ENCODE data around the gene CLDN12.

Gene CLDN12

GRCh38 chr7:90403174-90404113 lies at the start of gene CLDN12:
Gene CLDN12 (plus strand): TSS chr7:90403461. CDS start chr7:90412677, 9,216 bp downstream.
- H3K36me3 ChIP-seq (ENCODE audit: insufficient read depth, low read length), result peaks cover 32% of the 10 kb centered on the region
- TF ChIP-seq POLR2AphosphoS5 (IDR thresholded peaks at IDR 0.05; ENCODE audit: borderline replicate concordance, low read depth, low read length) (peak; percentile 86), EZH2 (IDR thresholded peaks at IDR 0.05) (no peak), FOXP2 (optimal IDR thresholded peaks at IDR 0.05; ENCODE audit: control extremely low read depth, extremely low read length, insufficient read depth) (no peak)
- peak within 1 kb of the TSS; percentile 81 for H3K27ac ChIP-seq
- peak within 1 kb of the TSS; percentile 100 for H3K4me3 ChIP-seq
- no peak for DNase-seq (ENCODE audit: low read depth, low spot score)
- peak within 1 kb of the TSS; percentile 84 for H3K9ac ChIP-seq (ENCODE audit: insufficient read length)
- no peaks in the 10 kb centered on the region for H3K9me3 ChIP-seq (ENCODE audit: low read depth, low read length)

GRCh38 chr7:90383422-90383821 lies 19.8 kb upstream of the CLDN12 start:
- DNase-seq (ENCODE audit: low read depth, low spot score), result no peak
- no peak overlapping the region for H3K9ac ChIP-seq (ENCODE audit: insufficient read length)
- H3K36me3 ChIP-seq (ENCODE audit: insufficient read depth, low read length), result peaks cover 79% of the 10 kb centered on the region
- no peak overlapping the region for H3K27ac ChIP-seq
- no peak overlapping the region for H3K4me3 ChIP-seq
- TF ChIP-seq POLR2AphosphoS5 (IDR thresholded peaks at IDR 0.05; ENCODE audit: borderline replicate concordance, low read depth, low read length), result no peak
- no peak for TF ChIP-seq EZH2 (IDR thresholded peaks at IDR 0.05)
- TF ChIP-seq FOXP2 (optimal IDR thresholded peaks at IDR 0.05; ENCODE audit: control extremely low read depth, extremely low read length, insufficient read depth), result no peak
- peaks cover 17% of the 10 kb centered on the region for H3K9me3 ChIP-seq (ENCODE audit: low read depth, low read length)

- no peak for TF ChIP-seq FOXP2 (optimal IDR thresholded peaks at IDR 0.05; ENCODE audit: control extremely low read depth, extremely low read length, insufficient read depth)
- TF ChIP-seq POLR2AphosphoS5 (IDR thresholded peaks at IDR 0.05; ENCODE audit: borderline replicate concordance, low read depth, low read length), result no peak
- TF ChIP-seq EZH2 (IDR thresholded peaks at IDR 0.05), result no peak
- H3K27ac ChIP-seq, result no peak overlapping the region
- H3K9ac ChIP-seq (ENCODE audit: insufficient read length), result no peak overlapping the region
- DNase-seq (ENCODE audit: low read depth, low spot score), result no peak
- peaks cover 17% of the 10 kb centered on the region for H3K9me3 ChIP-seq (ENCODE audit: low read depth, low read length)
- no peak overlapping the region for H3K4me3 ChIP-seq
- H3K36me3 ChIP-seq (ENCODE audit: insufficient read depth, low read length), result peaks cover 75% of the 10 kb centered on the region
These were observed 19.4 kb upstream of the CLDN12 start for GRCh38 chr7:90383861-90384260.

GRCh38 chr7:90384433-90384832 lies 18.8 kb upstream of the CLDN12 start:
- peaks cover 72% of the 10 kb centered on the region for H3K36me3 ChIP-seq (ENCODE audit: insufficient read depth, low read length)
- no peak for DNase-seq (ENCODE audit: low read depth, low spot score)
- H3K9ac ChIP-seq (ENCODE audit: insufficient read length), result no peak overlapping the region
- peaks cover 14% of the 10 kb centered on the region for H3K9me3 ChIP-seq (ENCODE audit: low read depth, low read length)
- H3K4me3 ChIP-seq, result no peak overlapping the region
- TF ChIP-seq EZH2 (IDR thresholded peaks at IDR 0.05), result no peak
- no peak for TF ChIP-seq POLR2AphosphoS5 (IDR thresholded peaks at IDR 0.05; ENCODE audit: borderline replicate concordance, low read depth, low read length)
- TF ChIP-seq FOXP2 (optimal IDR thresholded peaks at IDR 0.05; ENCODE audit: control extremely low read depth, extremely low read length, insufficient read depth), result no peak
- H3K27ac ChIP-seq, result no peak overlapping the region

GRCh38 chr7:90387470-90388240 lies 15.6 kb upstream of the CLDN12 start:
- no peaks in the 10 kb centered on the region for H3K9me3 ChIP-seq (ENCODE audit: low read depth, low read length)
- TF ChIP-seq POLR2AphosphoS5 (IDR thresholded peaks at IDR 0.05; ENCODE audit: borderline replicate concordance, low read depth, low read length) (no peak), FOXP2 (optimal IDR thresholded peaks at IDR 0.05; ENCODE audit: control extremely low read depth, extremely low read length, insufficient read depth) (no peak), EZH2 (IDR thresholded peaks at IDR 0.05) (no peak)
- H3K4me3 ChIP-seq, result no peak overlapping the region
- H3K36me3 ChIP-seq (ENCODE audit: insufficient read depth, low read length), result peaks cover 40% of the 10 kb centered on the region
- H3K9ac ChIP-seq (ENCODE audit: insufficient read length), result no peak overlapping the region
- no peak overlapping the region for H3K27ac ChIP-seq
- DNase-seq (ENCODE audit: low read depth, low spot score), result no peak

GRCh38 chr7:90390926-90391325 lies 12.3 kb upstream of the CLDN12 start:
- Histone ChIP-seq H3K9me3 (ENCODE audit: low read depth, low read length) (no peaks in the 10 kb centered on the region), H3K36me3 (ENCODE audit: insufficient read depth, low read length) (peaks cover 9% of the 10 kb centered on the region), H3K27ac (no peak overlapping the region), H3K9ac (ENCODE audit: insufficient read length) (no peak overlapping the region), H3K4me3 (no peak overlapping the region)
- no peak for DNase-seq (ENCODE audit: low read depth, low spot score)
- TF ChIP-seq EZH2 (IDR thresholded peaks at IDR 0.05) (no peak), FOXP2 (optimal IDR thresholded peaks at IDR 0.05; ENCODE audit: control extremely low read depth, extremely low read length, insufficient read depth) (no peak), POLR2AphosphoS5 (IDR thresholded peaks at IDR 0.05; ENCODE audit: borderline replicate concordance, low read depth, low read length) (no peak)

- H3K4me3 ChIP-seq, result no peak overlapping the region
- peaks cover 3% of the 10 kb centered on the region; the same call in 1 of the 2 replicates for H3K36me3 ChIP-seq (ENCODE audit: insufficient read depth, low read length)
- TF ChIP-seq POLR2AphosphoS5 (IDR thresholded peaks at IDR 0.05; ENCODE audit: borderline replicate concordance, low read depth, low read length) (no peak), FOXP2 (optimal IDR thresholded peaks at IDR 0.05; ENCODE audit: control extremely low read depth, extremely low read length, insufficient read depth) (no peak), EZH2 (IDR thresholded peaks at IDR 0.05) (no peak)
- H3K9ac ChIP-seq (ENCODE audit: insufficient read length), result no peak overlapping the region
- H3K9me3 ChIP-seq (ENCODE audit: low read depth, low read length), result no peaks in the 10 kb centered on the region
- H3K27ac ChIP-seq, result no peak overlapping the region
- no peak for DNase-seq (ENCODE audit: low read depth, low spot score)
These were observed 11.8 kb upstream of the CLDN12 start for GRCh38 chr7:90391488-90391887.

- TF ChIP-seq POLR2AphosphoS5 (IDR thresholded peaks at IDR 0.05; ENCODE audit: borderline replicate concordance, low read depth, low read length) (no peak), EZH2 (IDR thresholded peaks at IDR 0.05) (no peak), FOXP2 (optimal IDR thresholded peaks at IDR 0.05; ENCODE audit: control extremely low read depth, extremely low read length, insufficient read depth) (no peak)
- no peaks in the 10 kb centered on the region for H3K9me3 ChIP-seq (ENCODE audit: low read depth, low read length)
- no peak for DNase-seq (ENCODE audit: low read depth, low spot score)
- H3K27ac ChIP-seq, result no peak overlapping the region
- no peaks in the 10 kb centered on the region; the same call in 1 of the 2 replicates for H3K36me3 ChIP-seq (ENCODE audit: insufficient read depth, low read length)
- no peak overlapping the region for H3K9ac ChIP-seq (ENCODE audit: insufficient read length)
- H3K4me3 ChIP-seq, result no peak overlapping the region
These were observed 6.8 kb upstream of the CLDN12 start for GRCh38 chr7:90396420-90396819.

Measured in SK-N-MC (cell line).